SK-N-MC (cell line): ENCODE data around the gene RBM7.

Experiments used
- EZH2 ChIP-seq: fragments of 200-600 bp; sonication (generic); IDR thresholded peaks from one replicate; pipeline ENCODE4 v1.6.1; 2017; ENCODE audit warnings: antibody characterized with exemption
- POLR2AphosphoS5 ChIP-seq: IDR thresholded peaks from 2 replicates; pipeline ENCODE4 v1.6.1; 2012; ENCODE audit warnings: mild to moderate bottlenecking, low read depth, low read length, borderline replicate concordance

GRCh38 chr11:114438303-114438702 is 37.8 kb downstream of the RBM7 start:
- no peak for TF ChIP-seq EZH2
- no peak for TF ChIP-seq POLR2AphosphoS5
